GM18907 (cell line): Measurements from ENCODE around the gene WWOX.

Experiments used
- ATAC-seq: cut with Tn5 transposase; IDR thresholded peaks from one replicate; pipeline ENCODE4 v1.9.1; 2021; ENCODE audit warnings: mild to moderate bottlenecking, moderate library complexity; ENCODE audit not compliant: unreplicated experiment

WWOX gene

DNA sequence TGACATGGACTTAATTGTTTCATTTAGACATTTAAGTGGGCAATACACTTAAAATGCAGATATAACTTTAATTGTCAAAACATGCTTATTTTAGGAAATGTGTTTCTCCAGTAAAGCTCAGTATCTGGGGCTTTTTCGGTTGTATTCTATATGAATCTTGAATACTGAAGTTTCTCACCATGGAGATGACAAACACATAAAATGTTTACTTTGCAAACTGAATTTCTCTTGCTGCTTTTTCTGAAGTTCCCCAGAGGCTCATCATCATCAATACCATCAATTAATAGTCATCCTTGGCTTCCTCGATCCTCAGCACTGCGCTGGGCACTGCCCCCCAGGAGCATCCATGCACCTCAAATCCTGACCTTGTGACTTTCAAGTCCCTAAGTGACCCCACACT is 227.3 kb downstream of the WWOX start:
- ATAC-seq: no peak

DNA sequence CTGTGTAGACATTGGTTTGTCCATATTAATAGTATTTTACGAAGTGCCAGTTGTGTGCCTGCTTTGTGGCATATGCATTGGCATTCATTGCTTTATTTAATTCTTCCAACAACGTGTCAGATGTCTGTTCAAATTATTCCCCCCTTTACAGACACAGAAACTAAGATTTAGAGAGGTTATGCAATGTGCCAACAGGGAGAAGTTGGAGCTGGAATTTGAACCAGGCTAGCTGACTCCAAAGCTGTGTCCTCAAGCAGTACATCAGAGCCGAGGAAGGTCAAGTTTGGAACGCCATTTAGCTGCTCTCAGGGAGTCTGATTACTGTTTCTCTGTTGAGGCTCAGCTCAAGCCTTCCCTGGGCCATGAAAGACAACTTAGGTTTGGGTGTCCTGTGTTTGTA is 232.3 kb downstream of the WWOX start:
- no peak for ATAC-seq

DNA sequence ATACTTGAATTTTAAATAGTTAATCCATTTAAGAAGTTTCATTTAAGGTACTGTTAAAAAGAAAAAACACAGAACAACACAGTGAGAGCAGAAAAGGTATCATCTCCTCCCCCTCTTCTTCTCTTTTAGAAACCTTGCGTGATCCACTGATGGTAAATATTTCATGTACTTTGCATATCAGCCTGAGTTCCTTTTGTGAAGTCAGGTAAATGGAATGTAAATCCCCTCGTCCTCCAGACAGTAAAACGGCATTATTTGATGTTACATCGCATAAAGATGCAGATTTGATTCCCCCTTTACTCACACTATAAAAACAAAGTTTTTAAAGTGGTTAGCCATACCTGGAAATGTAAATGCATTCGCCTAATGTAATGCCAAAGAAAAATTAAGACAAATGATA is 234.4 kb downstream of the WWOX start:
- no peak for ATAC-seq

DNA sequence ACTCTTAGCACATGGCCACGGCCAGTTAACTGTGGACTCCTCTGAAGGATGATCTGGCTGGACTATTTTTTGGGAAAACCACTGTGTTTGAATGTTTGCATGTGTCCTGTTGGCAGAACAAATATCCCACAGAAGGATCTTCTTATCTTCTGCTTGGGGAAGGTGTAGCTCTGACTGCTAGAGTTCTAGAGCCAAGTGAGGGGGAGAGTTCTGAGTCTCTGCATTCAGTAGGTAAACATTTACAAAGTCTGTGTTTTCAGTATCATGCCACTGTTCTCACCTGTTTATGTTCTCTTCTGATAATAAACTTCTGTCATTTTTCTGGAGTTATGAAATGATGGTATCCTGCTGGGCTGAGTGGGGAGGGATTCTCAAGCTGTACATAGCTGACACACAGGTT is 241.1 kb downstream of the WWOX start:
- ATAC-seq: no peak

DNA sequence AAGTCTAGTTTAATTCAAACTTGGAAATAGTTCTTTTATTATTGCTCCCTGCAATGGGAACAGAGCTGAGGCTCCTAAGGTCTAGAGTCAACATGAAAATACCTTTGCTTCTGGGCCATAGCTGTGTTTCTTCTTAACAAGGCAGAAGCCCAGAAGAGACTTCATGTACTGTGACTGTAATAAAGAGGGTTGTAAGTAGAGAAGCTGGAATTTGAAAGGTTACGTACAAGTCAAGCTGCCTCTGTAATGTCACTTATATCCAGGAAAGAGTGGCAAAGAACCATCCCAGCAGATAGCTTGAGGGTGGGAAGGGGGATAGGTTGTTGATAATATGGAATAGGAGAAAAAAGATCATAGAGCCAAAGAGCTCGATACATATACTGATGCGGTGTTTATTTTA is 248.6 kb downstream of the WWOX start:
- no peak for ATAC-seq

DNA sequence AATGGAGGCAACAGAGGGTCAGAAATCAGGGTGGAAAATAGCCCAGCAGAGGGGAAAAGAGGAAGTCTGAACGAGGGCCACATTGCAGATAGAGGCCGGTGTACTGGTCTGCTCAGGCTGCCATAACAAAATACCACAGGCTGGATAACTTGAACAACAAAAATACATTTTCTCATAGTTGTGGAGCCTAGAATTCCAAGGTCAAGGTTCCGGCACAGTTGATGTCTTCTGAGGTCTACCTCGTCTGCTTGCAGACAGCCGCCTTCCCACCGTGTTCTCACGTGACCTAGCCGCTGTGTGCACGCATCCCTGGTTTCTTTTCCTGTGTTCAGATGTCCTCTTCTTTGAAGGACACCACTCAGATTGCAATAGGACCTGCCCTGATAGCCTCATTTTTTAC is 249.4 kb downstream of the WWOX start:
- ATAC-seq: no peak

DNA sequence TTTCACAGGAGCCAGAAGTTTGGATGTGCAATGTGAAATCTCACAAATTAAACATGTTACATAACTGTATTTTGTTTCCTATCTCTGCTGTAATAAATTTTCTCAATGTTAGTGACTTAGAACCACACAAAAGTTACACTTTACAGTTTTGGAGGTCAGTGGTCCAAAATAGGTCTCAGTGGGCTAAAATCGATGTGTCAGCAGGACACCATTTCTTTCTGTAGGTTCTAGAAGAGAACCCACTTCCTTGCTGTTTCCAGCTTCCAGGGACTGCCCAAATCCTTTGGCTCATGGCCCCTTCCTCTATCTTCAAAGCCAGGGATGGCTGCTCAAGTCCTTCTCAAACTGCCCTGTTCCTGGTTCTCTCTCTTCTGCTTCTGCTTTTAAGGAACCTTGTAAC is 252.7 kb downstream of the WWOX start:
- no peak for ATAC-seq

DNA sequence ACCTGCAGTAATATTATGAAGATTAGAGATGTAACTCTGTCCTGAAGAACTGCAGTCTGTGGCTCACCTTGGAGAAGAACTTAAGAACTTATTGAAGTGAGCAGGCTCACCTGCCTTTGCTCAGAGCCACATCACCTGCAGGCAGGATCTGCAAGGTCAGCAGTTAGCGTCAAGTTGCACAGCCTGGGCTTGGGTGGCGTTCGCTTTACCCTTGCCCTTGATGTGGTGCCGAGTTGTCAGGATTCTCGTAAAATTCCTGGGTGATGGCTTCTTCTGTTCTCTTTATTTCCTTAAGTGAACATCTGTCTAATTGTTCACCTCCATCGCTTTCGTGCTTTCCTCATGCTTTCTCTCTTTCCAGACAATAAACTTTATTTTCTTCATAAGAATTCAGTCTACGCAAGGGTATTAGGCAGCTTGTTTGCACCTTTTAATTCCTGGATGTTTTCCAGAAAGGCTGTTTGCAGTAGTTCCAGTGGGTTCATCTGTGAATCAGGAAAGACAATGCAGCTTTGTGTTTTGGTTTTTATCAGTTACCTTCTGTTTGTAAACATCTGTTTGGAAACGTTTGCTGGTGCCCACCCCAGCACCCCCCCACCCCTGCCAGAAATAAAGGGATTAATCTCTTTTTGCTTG is 254.3 kb downstream of the WWOX start:
- ATAC-seq: no peak

DNA sequence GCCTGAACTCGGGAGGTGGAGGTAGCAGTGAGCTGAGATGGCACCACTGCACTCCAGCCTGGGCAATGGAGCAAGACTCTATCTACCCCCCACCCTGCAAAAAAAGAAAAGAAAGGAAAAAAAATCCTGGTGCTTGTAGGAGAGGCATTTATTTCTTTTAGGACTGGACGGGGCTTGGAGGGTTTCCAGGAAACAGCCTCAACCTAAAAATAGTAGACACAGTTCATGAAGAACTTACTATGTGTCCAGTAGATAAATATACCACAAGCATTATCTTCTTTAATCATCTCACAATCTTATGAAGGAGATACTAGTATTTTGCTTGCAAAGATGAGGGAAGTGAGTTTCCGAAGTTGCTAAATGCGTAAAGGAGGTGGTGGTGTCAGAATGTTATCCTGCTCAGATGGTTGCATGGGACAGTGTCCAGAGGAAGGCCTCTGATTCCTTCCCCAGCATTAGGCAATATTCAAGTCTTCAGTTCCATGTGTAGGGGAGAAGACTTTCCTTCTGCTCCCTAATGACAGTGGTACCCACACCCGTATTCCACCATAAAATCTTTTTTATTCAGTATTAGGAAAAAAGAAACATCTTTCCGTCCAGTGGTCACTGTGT is 263.2 kb downstream of the WWOX start:
- no peak for ATAC-seq

DNA sequence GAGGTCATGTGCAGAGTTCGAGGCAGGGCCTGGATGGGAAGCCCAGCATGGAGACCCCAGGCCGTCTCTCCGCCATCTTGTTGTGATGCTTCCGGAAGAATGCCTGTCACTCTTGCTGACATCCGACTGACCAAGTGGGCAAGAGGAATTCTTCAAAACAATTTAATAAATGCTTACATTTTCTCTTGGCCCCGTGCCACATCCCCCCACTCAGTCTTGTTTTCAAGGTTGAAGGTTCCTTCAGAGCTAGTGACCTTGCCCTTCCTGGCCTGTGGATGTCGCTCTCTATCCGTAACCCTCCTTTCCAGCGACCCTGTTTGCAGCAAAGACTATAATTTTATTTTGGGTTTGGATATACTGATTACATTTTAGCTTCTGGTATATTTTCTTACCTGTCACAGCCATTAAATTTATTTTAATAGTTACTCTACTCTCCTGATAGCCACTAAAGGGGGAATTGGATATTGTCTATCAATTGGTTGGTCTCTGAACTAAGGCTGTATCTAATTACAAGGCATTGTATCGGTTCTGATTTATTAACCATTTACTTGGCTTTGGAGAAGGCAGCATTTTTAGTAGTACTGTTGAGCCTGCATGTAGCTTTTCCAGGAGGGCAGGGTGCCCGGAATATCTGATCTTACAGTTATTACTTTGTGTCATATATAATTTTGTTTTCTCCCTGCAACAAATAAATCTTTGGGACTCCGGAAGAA is 264.5 kb downstream of the WWOX start:
- no peak for ATAC-seq

DNA sequence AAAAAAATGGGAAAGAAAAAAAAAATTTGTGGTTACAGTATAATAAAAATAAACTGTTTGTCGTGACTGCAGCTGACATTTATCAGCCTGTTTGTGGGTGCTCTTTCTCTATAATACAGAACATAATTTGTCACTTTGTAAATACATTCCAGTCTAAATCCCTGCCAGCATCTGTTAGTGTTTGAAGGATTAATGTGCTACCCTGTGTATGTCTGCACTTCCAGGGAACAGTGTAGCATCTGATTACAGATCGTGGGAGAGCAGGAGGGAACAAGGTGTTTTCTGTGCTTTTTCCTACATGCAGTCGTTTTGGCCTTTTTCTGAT is 265.1 kb downstream of the WWOX start:
- ATAC-seq: no peak

DNA sequence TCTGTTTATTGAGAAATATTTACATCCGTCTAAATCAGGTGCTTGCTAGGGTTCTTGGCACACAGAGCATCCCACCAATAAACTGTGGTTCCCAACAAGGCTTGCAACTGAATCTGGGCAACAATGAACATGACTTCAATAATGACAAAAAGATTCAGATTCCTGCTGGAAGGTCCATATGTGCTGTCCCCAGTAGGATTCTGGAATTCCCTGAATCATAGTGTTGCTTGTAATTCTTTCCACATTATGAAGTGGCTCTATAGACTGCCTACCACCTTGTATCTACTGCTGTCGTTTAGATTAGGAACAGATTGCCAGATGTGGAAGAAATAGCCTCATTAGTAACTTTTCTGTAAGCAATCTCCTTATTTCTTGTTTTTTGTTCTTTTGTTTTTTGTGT is 265.9 kb downstream of the WWOX start:
- ATAC-seq: no peak

DNA sequence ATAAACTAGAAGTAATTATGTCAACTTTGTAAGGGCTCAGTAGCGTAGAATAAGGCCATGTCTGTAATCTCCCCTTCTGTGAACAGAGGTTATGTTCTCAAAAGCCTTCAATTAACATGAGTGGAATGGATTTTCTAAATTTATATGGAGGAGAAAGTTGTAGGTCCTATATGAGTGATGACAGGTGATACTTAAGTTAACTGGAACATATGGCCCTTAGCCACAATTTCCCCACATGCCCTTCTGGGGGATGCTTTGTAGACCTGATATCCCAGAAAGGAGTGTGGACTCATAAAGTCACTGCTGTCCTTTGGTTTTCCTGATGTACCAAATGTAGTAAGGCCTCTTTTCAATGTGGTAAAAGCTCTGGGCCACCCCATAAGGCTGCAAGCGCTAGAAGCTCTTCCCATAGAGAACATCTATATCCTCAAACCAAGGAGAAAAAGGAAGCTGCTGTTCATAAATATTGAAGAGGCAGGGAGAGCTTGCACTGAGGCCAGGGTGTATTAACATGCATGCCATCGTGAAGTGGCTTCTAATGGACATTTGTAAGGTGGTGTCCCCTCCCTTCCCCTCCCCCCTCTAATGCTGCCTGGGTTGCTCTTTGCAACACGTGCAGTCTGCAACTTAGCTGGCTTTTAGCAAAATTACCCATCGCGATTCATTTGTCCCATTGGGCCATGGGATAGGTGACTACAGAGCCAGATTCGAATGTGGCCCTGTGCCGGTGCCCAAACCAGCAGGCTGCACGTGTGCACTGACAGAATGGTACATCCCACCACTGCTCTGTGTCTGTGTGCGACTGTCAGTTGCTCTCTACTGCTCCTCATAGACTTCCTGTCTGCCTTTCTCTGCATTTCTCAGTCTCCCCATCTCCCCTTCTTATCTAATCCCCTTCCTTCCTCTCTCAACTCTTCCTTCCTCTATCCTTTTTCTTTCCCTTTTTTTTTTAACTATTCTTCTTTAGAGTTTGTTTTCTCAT is 269.0 kb downstream of the WWOX start:
- ATAC-seq: no peak

DNA sequence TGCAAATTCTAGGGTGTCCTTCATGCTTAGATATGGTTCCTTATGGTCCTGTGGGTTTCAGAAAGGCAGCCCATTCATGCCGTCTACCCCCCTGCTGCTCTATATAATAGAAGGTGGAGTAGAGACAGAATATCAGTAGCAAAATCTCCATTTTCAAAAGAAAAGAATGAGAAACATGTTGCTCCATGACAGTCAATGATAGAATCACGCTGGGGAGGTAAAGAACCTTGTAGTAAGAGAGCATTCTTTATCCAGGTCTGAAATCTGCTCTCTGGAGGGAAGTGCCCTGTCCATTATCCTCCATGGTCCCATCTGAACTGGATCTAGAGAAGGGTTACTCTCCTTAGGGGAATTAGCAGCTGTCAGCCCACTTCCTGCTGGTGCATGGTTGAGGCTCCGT is 272.8 kb downstream of the WWOX start:
- no peak for ATAC-seq

DNA sequence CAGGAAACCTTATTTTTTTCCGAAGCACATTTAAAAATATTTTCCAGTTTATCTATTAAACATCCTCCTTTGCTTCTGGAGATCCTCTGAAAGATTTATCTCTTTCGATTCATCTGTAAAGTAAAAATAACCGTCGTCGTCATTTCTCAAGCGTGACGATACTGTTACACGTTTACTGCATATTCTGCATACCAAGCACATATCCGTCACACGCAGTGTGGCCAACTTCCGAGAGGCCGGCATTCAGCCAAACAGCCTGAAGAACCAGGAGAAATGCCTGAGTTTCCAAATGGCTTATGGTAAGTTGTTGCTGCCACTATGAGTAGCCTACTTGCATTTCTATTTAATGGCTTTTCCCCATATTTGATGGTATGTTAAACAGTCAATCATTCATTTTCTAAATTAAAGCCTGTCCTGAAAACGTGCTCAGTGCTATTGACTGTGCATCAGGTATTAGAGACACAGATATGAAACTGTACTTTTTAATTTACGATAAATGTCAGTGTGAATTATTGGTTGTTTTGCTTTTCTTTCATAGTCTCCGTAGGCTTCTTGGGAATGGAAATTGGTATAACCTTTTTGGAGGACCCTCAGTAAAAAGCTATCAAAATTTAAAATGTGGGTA is 275.7 kb downstream of the WWOX start:
- no peak for ATAC-seq

DNA sequence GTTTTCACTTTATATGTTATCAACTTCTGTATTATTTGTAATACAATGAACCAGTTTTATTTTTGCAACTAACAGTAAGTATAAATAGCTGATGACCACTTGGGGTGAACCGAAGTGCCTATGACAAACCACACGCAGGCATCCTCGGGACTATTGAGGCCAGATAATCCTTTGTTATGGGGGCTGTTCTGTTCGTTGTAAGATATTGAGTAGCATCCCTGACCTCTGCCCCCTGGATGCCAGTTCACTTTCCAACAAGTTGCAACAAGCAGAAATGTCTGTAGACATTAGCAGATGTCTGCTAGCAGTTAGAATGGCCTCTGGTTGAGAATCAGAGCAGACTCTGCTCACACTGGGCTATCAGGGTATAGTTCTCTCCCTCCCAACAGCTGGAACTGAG is 277.0 kb downstream of the WWOX start:
- ATAC-seq: no peak

DNA sequence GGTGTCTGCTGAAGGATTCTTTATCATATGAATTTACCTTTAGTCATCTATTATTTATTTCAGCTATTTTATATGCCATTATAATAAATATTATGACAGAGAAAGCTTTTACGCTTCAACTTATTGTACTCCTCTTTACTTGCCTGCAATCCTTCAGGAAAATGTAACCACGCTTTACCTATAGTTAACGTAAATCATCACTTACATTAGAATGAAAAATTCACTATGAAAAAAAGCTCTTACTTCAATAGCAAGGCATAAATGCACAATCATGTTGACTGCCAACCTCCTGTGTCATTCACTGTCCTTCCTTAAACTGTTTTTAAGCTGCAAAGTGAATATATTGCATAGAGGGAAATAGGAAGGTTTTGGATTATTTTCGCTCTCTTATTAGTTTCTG is 277.9 kb downstream of the WWOX start:
- ATAC-seq: no peak

DNA sequence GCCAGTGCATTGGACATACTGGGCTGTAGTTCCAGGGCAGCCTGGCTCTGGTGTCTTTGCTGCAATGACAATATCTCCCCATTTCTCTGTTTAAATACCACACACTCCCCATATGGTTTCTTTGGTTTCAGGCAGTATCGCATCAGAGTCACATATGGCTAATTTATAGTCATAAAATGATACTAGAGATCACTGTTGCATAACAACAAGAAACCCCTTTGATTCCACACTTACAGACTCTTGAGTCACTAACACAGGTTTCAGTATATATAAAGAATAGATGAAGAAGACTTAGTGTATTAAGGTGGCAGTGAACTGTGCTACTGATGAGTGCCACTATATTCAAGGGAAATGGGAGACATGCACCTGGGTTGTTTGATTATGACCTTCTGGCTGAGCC is 281.6 kb downstream of the WWOX start:
- no peak for ATAC-seq

DNA sequence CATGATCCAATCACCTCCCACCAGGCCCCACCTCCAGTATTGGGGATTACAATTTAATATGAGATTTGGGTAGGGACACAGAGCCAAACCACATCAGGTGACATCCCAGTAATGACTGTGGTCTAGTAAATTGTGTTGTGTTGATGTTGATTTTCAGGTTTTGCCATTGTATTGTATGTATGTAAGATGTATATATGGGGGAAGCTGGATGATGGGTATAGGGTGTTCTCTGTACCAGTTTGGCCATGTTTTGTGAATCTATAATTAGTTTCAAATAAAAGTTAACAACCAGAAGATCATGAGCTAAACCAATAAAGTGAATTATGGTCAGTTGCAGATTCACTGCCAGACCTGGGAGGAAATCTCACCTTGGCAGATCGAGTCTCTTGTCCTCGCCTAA is 283.7 kb downstream of the WWOX start:
- no peak for ATAC-seq

DNA sequence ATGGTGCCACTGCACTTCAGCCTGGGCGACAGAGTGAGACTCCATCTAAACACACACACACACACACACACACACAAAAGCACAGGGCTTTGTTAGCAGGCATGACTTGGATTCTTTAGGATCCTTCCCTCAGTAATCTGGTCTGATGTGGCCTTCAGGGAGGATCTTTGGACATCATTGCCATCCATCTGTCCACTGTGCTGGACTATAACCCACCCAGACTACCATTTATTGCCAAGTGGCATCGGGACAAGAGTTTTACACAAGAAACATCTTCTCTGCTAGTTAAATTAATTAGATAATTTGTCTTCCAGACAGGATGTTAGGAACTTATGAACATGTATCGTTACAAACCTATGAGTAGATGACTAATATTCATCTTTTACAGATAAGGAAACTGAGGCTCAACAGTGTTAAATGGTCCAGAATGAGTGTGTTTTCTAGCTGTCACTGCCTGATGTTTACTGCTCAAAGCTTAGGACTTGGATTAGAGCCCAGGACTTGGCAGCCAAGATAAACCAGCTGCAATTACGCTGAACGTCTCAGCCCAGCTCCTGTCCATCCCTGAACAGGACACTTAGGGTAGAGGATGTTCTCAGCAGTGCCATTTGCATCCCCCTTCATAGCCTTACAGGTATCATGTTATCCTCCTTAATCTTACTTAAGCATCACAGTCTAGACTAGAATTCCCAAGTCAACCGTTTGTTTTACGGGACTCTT is 285.8 kb downstream of the WWOX start:
- ATAC-seq: no peak
